Memory B cell (primary cell): Measurements from ENCODE around the gene DNAH3.
A peak's percentile ranks its signal among the peaks of the same experiment; 100 is the strongest.

Source experiments
- ATAC-seq: fragments of 150-1000 bp; cut with Tn5 transposase; 2 replicates; pipeline ENCODE4 v1.10.0; 2021; ENCODE audit warnings: low read depth, mild to moderate bottlenecking, moderate library complexity
- DNase-seq, 2 donors: peaks; one replicate each; pipeline ENCODE4 v3.0.0; 2022; ENCODE audit warnings: low spot score in 2 of 2
- H3K27ac Mint-ChIP-seq: one replicate; pipeline ENCODE4 v1.8.0; 2022; ENCODE audit warnings: mild to moderate bottlenecking, moderate library complexity, mixed read lengths
- H3K27me3 Mint-ChIP-seq: one replicate; pipeline ENCODE4 v1.8.0; 2022; ENCODE audit warnings: mixed read lengths
- H3K36me3 Mint-ChIP-seq: one replicate; pipeline ENCODE4 v1.8.0; 2022; ENCODE audit warnings: mild to moderate bottlenecking, mixed read lengths
- H3K4me1 Mint-ChIP-seq: one replicate; pipeline ENCODE4 v1.8.0; 2022; ENCODE audit warnings: mixed read lengths
- H3K4me3 Mint-ChIP-seq: one replicate; pipeline ENCODE4 v1.8.0; 2022; ENCODE audit warnings: mild to moderate bottlenecking, moderate library complexity, mixed read lengths
- H3K9me3 Mint-ChIP-seq: one replicate; pipeline ENCODE4 v1.8.0; 2022; ENCODE audit warnings: mixed read lengths

The DNAH3 gene

GRCh38 chr16:20910781-20911321, 239.8 kb downstream of the DNAH3 start:
- Mint-ChIP-seq H3K36me3 (peaks cover 8% of the 10 kb centered on the region), H3K4me3 (no peak overlapping the region), H3K27ac (no peak overlapping the region), H3K9me3 (no peaks in the 10 kb centered on the region), H3K4me1 (peaks cover 3% of the 10 kb centered on the region), H3K27me3 (no peaks in the 10 kb centered on the region)
- ATAC-seq: no peak
- no peak for DNase-seq

GRCh38 chr16:20906341-20907255, 244.0 kb downstream of the DNAH3 start:
- Mint-ChIP-seq H3K27ac (no peak overlapping the region), H3K4me3 (no peak overlapping the region), H3K9me3 (no peaks in the 10 kb centered on the region), H3K27me3 (no peaks in the 10 kb centered on the region), H3K4me1 (peaks cover 24% of the 10 kb centered on the region), H3K36me3 (peaks cover 4% of the 10 kb centered on the region)
- ATAC-seq: no peak
- no peak for DNase-seq

- peaks cover 29% of the 10 kb centered on the region for H3K4me1 Mint-ChIP-seq
- H3K27me3 Mint-ChIP-seq: no peaks in the 10 kb centered on the region
- H3K27ac Mint-ChIP-seq: no peak overlapping the region
- H3K9me3 Mint-ChIP-seq: no peaks in the 10 kb centered on the region
- no peak overlapping the region for H3K4me3 Mint-ChIP-seq
- H3K36me3 Mint-ChIP-seq: peaks cover 5% of the 10 kb centered on the region
- DNase-seq (no peak), ATAC-seq (no peak)
These were observed 245.1 kb downstream of the DNAH3 start for GRCh38 chr16:20905576-20905975.

GRCh38 chr16:20904507-20905081, 246.1 kb downstream of the DNAH3 start:
- peaks cover 5% of the 10 kb centered on the region for H3K36me3 Mint-ChIP-seq
- peak overlapping the region; percentile 88 for H3K27ac Mint-ChIP-seq
- peak; percentile 48 for ATAC-seq
- DNase-seq: peak; percentile 14 to 53
- no peaks in the 10 kb centered on the region for H3K9me3 Mint-ChIP-seq
- peaks cover 31% of the 10 kb centered on the region for H3K4me1 Mint-ChIP-seq
- H3K27me3 Mint-ChIP-seq: no peaks in the 10 kb centered on the region
- H3K4me3 Mint-ChIP-seq: peak overlapping the region; percentile 63

GRCh38 chr16:20903899-20904506, 246.6 kb downstream of the DNAH3 start:
- no peak for ATAC-seq
- peak overlapping the region; percentile 88 for H3K27ac Mint-ChIP-seq
- H3K36me3 Mint-ChIP-seq: peaks cover 5% of the 10 kb centered on the region
- peaks cover 37% of the 10 kb centered on the region for H3K4me1 Mint-ChIP-seq
- no peak overlapping the region for H3K4me3 Mint-ChIP-seq
- H3K9me3 Mint-ChIP-seq: no peaks in the 10 kb centered on the region
- DNase-seq: peak in 1 of 2 donors; percentile 10
- H3K27me3 Mint-ChIP-seq: no peaks in the 10 kb centered on the region

GRCh38 chr16:20903116-20903898, 247.3 kb downstream of the DNAH3 start:
- H3K9me3 Mint-ChIP-seq: no peaks in the 10 kb centered on the region
- ATAC-seq (no peak), DNase-seq (no peak)
- peaks cover 5% of the 10 kb centered on the region for H3K36me3 Mint-ChIP-seq
- no peak overlapping the region for H3K4me3 Mint-ChIP-seq
- H3K4me1 Mint-ChIP-seq: peaks cover 40% of the 10 kb centered on the region
- no peaks in the 10 kb centered on the region for H3K27me3 Mint-ChIP-seq
- peak overlapping the region; percentile 36 for H3K27ac Mint-ChIP-seq

GRCh38 chr16:20902426-20902825, 248.2 kb downstream of the DNAH3 start:
- DNase-seq (no peak), ATAC-seq (no peak)
- peaks cover 1% of the 10 kb centered on the region for H3K36me3 Mint-ChIP-seq
- peak overlapping the region; percentile 93 for H3K4me3 Mint-ChIP-seq
- H3K9me3 Mint-ChIP-seq: no peaks in the 10 kb centered on the region
- H3K27me3 Mint-ChIP-seq: no peaks in the 10 kb centered on the region
- peaks cover 46% of the 10 kb centered on the region for H3K4me1 Mint-ChIP-seq
- H3K27ac Mint-ChIP-seq: peak overlapping the region; percentile 97

GRCh38 chr16:20901436-20902112, 249.1 kb downstream of the DNAH3 start:
- DNase-seq: peak; percentile 37 to 45
- peak; percentile 58 for ATAC-seq
- Mint-ChIP-seq H3K27ac (peak overlapping the region; percentile 97), H3K4me3 (peak overlapping the region; percentile 93), H3K9me3 (no peaks in the 10 kb centered on the region), H3K27me3 (no peaks in the 10 kb centered on the region), H3K36me3 (peaks cover 1% of the 10 kb centered on the region), H3K4me1 (peaks cover 46% of the 10 kb centered on the region)

GRCh38 chr16:20901068-20901435, 249.6 kb downstream of the DNAH3 start:
- peak; percentile 6 for ATAC-seq
- Mint-ChIP-seq H3K27ac (peak overlapping the region; percentile 97), H3K9me3 (no peaks in the 10 kb centered on the region), H3K36me3 (peaks cover 1% of the 10 kb centered on the region), H3K4me3 (peak overlapping the region; percentile 93), H3K27me3 (no peaks in the 10 kb centered on the region), H3K4me1 (peaks cover 45% of the 10 kb centered on the region)
- DNase-seq: no peak

- DNase-seq (peak; percentile 58 to 68), ATAC-seq (peak; percentile 57)
- Mint-ChIP-seq H3K27ac (peak within 1 kb of the TSS; percentile 97), H3K4me1 (peaks cover 44% of the 10 kb centered on the region), H3K9me3 (no peaks in the 10 kb centered on the region), H3K4me3 (peak within 1 kb of the TSS; percentile 93), H3K27me3 (no peaks in the 10 kb centered on the region), H3K36me3 (peaks cover 3% of the 10 kb centered on the region)
These were observed 250.2 kb downstream of the DNAH3 start, which contains the start of the genes DCUN1D3 and LYRM1 for GRCh38 chr16:20900299-20901067. Gene DCUN1D3 (minus strand): TSS chr16:20900358. CDS start chr16:20862538, 37,820 bp downstream. Gene LYRM1 (plus strand): TSS chr16:20900771. CDS start chr16:20915556, 14,785 bp downstream.

GRCh38 chr16:20899477-20900298, 251.0 kb downstream of the DNAH3 start:
- no peaks in the 10 kb centered on the region for H3K27me3 Mint-ChIP-seq
- peaks cover 43% of the 10 kb centered on the region for H3K4me1 Mint-ChIP-seq
- peak overlapping the region; percentile 93 for H3K4me3 Mint-ChIP-seq
- DNase-seq (peak in 1 of 2 donors; percentile 40), ATAC-seq (no peak)
- no peaks in the 10 kb centered on the region for H3K9me3 Mint-ChIP-seq
- H3K36me3 Mint-ChIP-seq: peaks cover 4% of the 10 kb centered on the region
- H3K27ac Mint-ChIP-seq: peak overlapping the region; percentile 97

- Mint-ChIP-seq H3K9me3 (no peaks in the 10 kb centered on the region), H3K4me3 (peak overlapping the region; percentile 93), H3K4me1 (peaks cover 37% of the 10 kb centered on the region), H3K27me3 (no peaks in the 10 kb centered on the region), H3K27ac (peak overlapping the region; percentile 97), H3K36me3 (peaks cover 4% of the 10 kb centered on the region)
- no peak for DNase-seq
- ATAC-seq: no peak
These were observed 251.6 kb downstream of the DNAH3 start for GRCh38 chr16:20899071-20899470.
